Ovary (tissue), 1 donor: Measurements from ENCODE around the gene COL18A1.

Experiments
- EP300 ChIP-seq: sonication (generic); formaldehyde crosslinking; IDR thresholded peaks from one replicate; pipeline ENCODE4 v1.6.1; 2017; ENCODE audit warnings: antibody characterized with exemption
- POLR2A ChIP-seq: fragments of 450-650 bp; IDR thresholded peaks from one replicate; pipeline ENCODE4 v1.6.1; 2017; ENCODE audit warnings: antibody characterized with exemption, mild to moderate bottlenecking, moderate library complexity

DNA sequence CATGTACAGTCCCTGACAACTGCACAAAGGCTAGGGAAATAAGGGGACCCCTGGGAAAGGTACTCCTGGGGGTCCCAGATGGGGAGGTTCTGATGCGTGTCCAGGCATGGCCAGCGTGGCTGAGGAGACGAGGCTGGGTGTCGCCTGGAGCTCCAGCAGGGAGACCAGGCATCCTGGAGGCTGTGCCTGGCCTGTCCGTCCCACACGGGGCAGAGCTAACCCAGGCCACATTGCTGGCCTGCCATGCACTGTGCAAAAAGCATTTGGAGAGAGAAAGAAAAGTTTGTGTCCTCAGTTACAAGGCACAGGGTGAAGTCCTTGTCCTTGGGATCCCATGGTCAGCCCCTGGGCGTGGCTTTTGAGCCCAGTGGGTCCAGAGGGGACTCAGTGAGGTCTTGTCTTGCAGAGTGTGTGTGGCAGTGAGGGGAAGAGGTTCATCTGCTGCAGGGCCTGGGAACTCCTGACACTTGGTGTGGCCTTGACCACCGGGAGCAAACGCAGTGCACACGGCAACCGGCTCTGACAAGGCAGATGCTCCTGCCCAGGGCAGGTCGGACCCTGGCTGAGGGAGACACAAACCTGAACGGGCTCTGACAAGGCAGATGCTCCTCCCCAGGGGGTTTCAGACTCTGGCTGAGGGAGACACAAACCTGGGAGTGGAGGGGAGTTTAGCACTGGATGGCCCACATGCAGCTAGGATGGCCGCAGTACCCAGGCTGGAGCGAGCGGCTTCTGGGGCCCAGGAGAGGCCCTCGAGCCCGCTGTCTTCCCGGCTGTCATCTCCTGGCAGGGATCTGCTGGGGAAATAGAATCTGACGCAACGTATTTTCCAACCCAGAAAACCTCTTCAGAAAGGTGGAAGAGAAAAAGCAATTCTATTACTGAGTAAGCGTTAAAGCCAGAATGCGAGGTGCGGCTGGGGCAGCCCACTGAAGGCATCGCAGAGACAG is 37.3 kb upstream of the COL18A1 start:
- no peak for TF ChIP-seq EP300
- TF ChIP-seq POLR2A: no peak
